Measurements from ENCODE around the gene KIF5B.

- TF ChIP-seq EZH2 (IDR thresholded peaks at IDR 0.05; ENCODE audit: insufficient read depth, low read length) (no peak), CTCF (IDR thresholded peaks at IDR 0.05; ENCODE audit: insufficient read depth, low read depth, low read length) (no peak)
Measured at GRCh38 chr10:32054094-32054493, 2.1 kb downstream of the KIF5B start.

Data from astrocyte (in vitro differentiated cells and primary cell).